IMR-90 (cell line): Measurements from ENCODE around the gene DPF3. TPM values are rescaled to one million over a fixed set of nuclear protein-coding genes. Genes with fewer than 3 reads are reported as not detected.

ENCODE experiments used
- ATAC-seq: fragments of 200-7000 bp; cut with Tn5 transposase; 2 replicates; pipeline ENCODE4 v1.9.1; 2020; ENCODE audit warnings: low read depth, mild to moderate bottlenecking, moderate library complexity
- BruUV-seq: library from RNA; stranded (reverse); fragments of 400-500 nt; replicated peaks from 2 replicates; lab custom pipeline; 2021; lab: Mats Ljungman, UMichigan
- CTCF ChIA-PET: fragments of 300-600 bp; formaldehyde crosslinking; extraction: SDS; loops from one replicate; lab custom pipeline; 2021; ENCODE audit warnings: antibody characterized with exemption; lab: Yijun Ruan, JAX
- POLR2A ChIA-PET: fragments of 300-600 bp; sonication (Branson Sonifier 250); formaldehyde crosslinking; loops from one replicate; lab custom pipeline; 2022; ENCODE audit warnings: antibody characterized with exemption; ENCODE audit not compliant: unreplicated experiment; lab: Charles Lee
- DNase-seq: peaks from one replicate; pipeline ENCODE4 v3.0.0; 2013
- H2AFZ ChIP-seq: replicated peaks from 2 replicates; pipeline ENCODE3; 2013; ENCODE audit warnings: low read length, mild to moderate bottlenecking; ENCODE audit not compliant: poor library complexity
- H2AK5ac ChIP-seq: 2 replicates; pipeline ENCODE4 v1.6.1; 2013; ENCODE audit warnings: low read depth, low read length, inconsistent platforms
- H2AK9ac ChIP-seq: replicated peaks from 2 replicates; pipeline ENCODE3; 2013; ENCODE audit warnings: mild to moderate bottlenecking, low read depth, low read length, moderate library complexity; ENCODE audit not compliant: poor library complexity
- H2BK120ac ChIP-seq: 2 replicates; pipeline ENCODE4 v1.6.1; 2013; ENCODE audit warnings: low read depth, low read length, inconsistent platforms
- H2BK15ac ChIP-seq: 3 replicates; pipeline ENCODE4 v1.6.1; 2013; ENCODE audit warnings: low read depth, low read length, inconsistent platforms
- H2BK20ac ChIP-seq: 2 replicates; pipeline ENCODE4 v1.6.1; 2013; ENCODE audit warnings: low read depth, mild to moderate bottlenecking, inconsistent platforms, low read length, moderate library complexity
- H2BK5ac ChIP-seq: 2 replicates; pipeline ENCODE4 v1.6.1; 2013; ENCODE audit warnings: mild to moderate bottlenecking, low read depth, low read length, inconsistent platforms; ENCODE audit not compliant: poor library complexity, severe bottlenecking
- H3K14ac ChIP-seq: replicated peaks from 2 replicates; pipeline ENCODE4 v1.6.1; 2013; ENCODE audit warnings: low read depth, low read length, inconsistent platforms
- H3K18ac ChIP-seq: 2 replicates; pipeline ENCODE4 v1.6.1; 2013; ENCODE audit warnings: low read depth, low read length, control low read depth
- H3K23ac ChIP-seq: 2 replicates; pipeline ENCODE4 v1.6.1; 2013; ENCODE audit warnings: low read depth, low read length, inconsistent platforms
- H3K27ac ChIP-seq: 2 replicates; pipeline ENCODE4 v1.5.1; 2013; ENCODE audit warnings: mild to moderate bottlenecking, control low read depth, low read length; ENCODE audit not compliant: insufficient read depth
- H3K27me3 ChIP-seq: 2 replicates; pipeline ENCODE4 v1.6.1; 2013; ENCODE audit warnings: low read length; ENCODE audit not compliant: control insufficient read depth, insufficient read depth
- H3K36me3 ChIP-seq: 2 replicates; pipeline ENCODE4 v1.6.1; 2013; ENCODE audit warnings: low read length, mixed read lengths; ENCODE audit not compliant: control insufficient read depth, insufficient read depth
- H3K4ac ChIP-seq: 2 replicates; pipeline ENCODE4 v1.6.1; 2013; ENCODE audit warnings: low read depth, low read length, inconsistent platforms
- H3K4me1 ChIP-seq: 2 replicates; pipeline ENCODE4 v1.6.1; 2013; ENCODE audit warnings: low read length, mixed read lengths; ENCODE audit not compliant: control insufficient read depth, insufficient read depth
- H3K4me2 ChIP-seq: 2 replicates; pipeline ENCODE4 v1.6.1; 2013; ENCODE audit warnings: low read depth, mild to moderate bottlenecking, control low read depth, low read length, moderate library complexity
- H3K4me3 ChIP-seq: 2 replicates; pipeline ENCODE4 v1.5.1; 2013; ENCODE audit warnings: low read depth, mild to moderate bottlenecking, control low read depth, low read length, moderate library complexity; ENCODE audit not compliant: insufficient read depth
- H3K56ac ChIP-seq: 2 replicates; pipeline ENCODE4 v1.6.1; 2013; ENCODE audit warnings: low read length, inconsistent platforms; ENCODE audit not compliant: insufficient read depth; ENCODE audit errors: extremely low read depth
- H3K79me1 ChIP-seq, 2 experiments: 2 replicates each; pipeline ENCODE4 v1.6.1; 2013; ENCODE audit warnings: low read length in 2 of 2, inconsistent platforms in 1 of 2, low read depth in 1 of 2
- H3K9ac ChIP-seq: 2 replicates; pipeline ENCODE4 v1.6.1; 2013; ENCODE audit warnings: low read depth, low read length, control low read depth
- H3K9me1 ChIP-seq: 2 replicates; pipeline ENCODE4 v1.6.1; 2013; ENCODE audit warnings: low read length, inconsistent platforms; ENCODE audit not compliant: insufficient read depth
- H3K9me3 ChIP-seq: 2 replicates; pipeline ENCODE4 v1.6.1; 2013; ENCODE audit warnings: low read length; ENCODE audit not compliant: control insufficient read depth, insufficient read depth
- H4K20me1 ChIP-seq: 2 replicates; pipeline ENCODE4 v1.6.1; 2013; ENCODE audit warnings: low read length, inconsistent platforms; ENCODE audit not compliant: insufficient read depth
- H4K5ac ChIP-seq: 2 replicates; pipeline ENCODE4 v1.6.1; 2013; ENCODE audit warnings: mild to moderate bottlenecking, low read depth, low read length, control low read depth
- H4K8ac ChIP-seq, 2 experiments: 2 replicates each; pipeline ENCODE4 v1.6.1; 2013; ENCODE audit warnings: low read depth in 2 of 2, low read length in 2 of 2, control low read depth in 1 of 2, inconsistent platforms in 1 of 2
- H4K91ac ChIP-seq: 2 replicates; pipeline ENCODE4 v1.6.1; 2013; ENCODE audit warnings: low read depth, low read length, inconsistent platforms; ENCODE audit not compliant: insufficient read depth
- BHLHE40 ChIP-seq: fragments of 150-350 bp; IDR thresholded peaks from 2 replicates; pipeline ENCODE4 v1.6.1; 2016; ENCODE audit warnings: mild to moderate bottlenecking, low read depth, low read length
- CEBPB ChIP-seq: IDR thresholded peaks from 2 replicates; pipeline ENCODE4 v1.6.1; 2012; ENCODE audit warnings: low read depth, low read length, improper control_type of control experiment
- CTCF ChIP-seq: conservative IDR thresholded peaks from 2 replicates; pipeline ENCODE4 v1.5.1; 2012; ENCODE audit warnings: mild to moderate bottlenecking, low read depth, low read length, improper control_type of control experiment
- MAFK ChIP-seq: IDR thresholded peaks from 2 replicates; pipeline ENCODE4 v1.6.1; 2012; ENCODE audit warnings: low read depth, low read length, improper control_type of control experiment
- MXI1 ChIP-seq: IDR thresholded peaks from 2 replicates; pipeline ENCODE4 v1.6.1; 2012; ENCODE audit warnings: low read depth, mild to moderate bottlenecking, low read length, moderate library complexity, borderline replicate concordance
- NFE2L2 ChIP-seq: fragments of 150-350 bp; IDR thresholded peaks from 2 replicates; pipeline ENCODE4 v1.6.1; 2016; ENCODE audit warnings: low read depth, mild to moderate bottlenecking, low read length
- POLR2A ChIP-seq: IDR thresholded peaks from 2 replicates; pipeline ENCODE4 v1.6.1; 2012; ENCODE audit warnings: mild to moderate bottlenecking, low read depth, low read length
- RCOR1 ChIP-seq: IDR thresholded peaks from 2 replicates; pipeline ENCODE4 v1.6.1; 2012; ENCODE audit warnings: mild to moderate bottlenecking, low read length, improper control_type of control experiment; ENCODE audit not compliant: insufficient replicate concordance
- WGBS, 2 experiments: methylation state at CpG; one replicate each; pipeline versions ENCODE4 v1.1.5 to v1.1.7; 2013; ENCODE audit warnings: missing lambda C conversion rate in 2 of 2; ENCODE audit not compliant: insufficient read length in 1 of 2; ENCODE audit errors: extremely low coverage in 2 of 2; 5-methylcytosine and 5-hydroxymethylcytosine counted together
- dilution Hi-C: fragments of 300-500 bp; cut with HindIII; formaldehyde crosslinking; loops from one replicate; pipeline ENCODE4 v1.14.3; 2018; ENCODE audit warnings: low sequenced_read_pairs; ENCODE audit not compliant: unreplicated experiment
- in situ Hi-C: fragments of 300-500 bp; cut with MboI; formaldehyde crosslinking; loops from 3 replicates; pipeline ENCODE4 v1.14.3; 2019; ENCODE audit warnings: low sequenced_read_pairs, inconsistent platforms, mixed read lengths
- intact Hi-C: fragments of 100-400 bp; cut with micrococcal nuclease; formaldehyde crosslinking; loops from 2 replicates; pipeline ENCODE4 v1.10.0; 2022
- polyA plus RNA-seq, 3 experiments: library from polyadenylated mRNA; depleted of rRNA; stranded (reverse); fragments of >200 nt; gene quantifications; 2 replicates each; pipeline ENCODE4 v1.2.3, GENCODE V29; 2012; ENCODE audit warnings: low replicate concordance in 1 of 3
- total RNA-seq: library from RNA; depleted of rRNA; stranded (reverse); fragments of >200 nt; gene quantifications from 2 replicates; pipeline ENCODE4 v1.2.3, GENCODE V29; 2012

Gene DPF3
- total and polyA plus RNA-seq, 2 of the 4 experiments (the other 2 are of a cell fraction): 30.5 to 32.8 TPM

- DNase-seq: no peak
- TF ChIP-seq POLR2A (no peak), BHLHE40 (no peak), CTCF (no peak), CEBPB (0 out of 2 replicates have a peak, but pooled peaks have one; percentile 20), RCOR1 (no peak), MXI1 (no peak), NFE2L2 (no peak), MAFK (no peak)
- Histone ChIP-seq H3K9me3 (no peaks in the 10 kb centered on the region), H2BK20ac (no peak overlapping the region), H4K5ac (no peak overlapping the region), H3K79me1 (no peaks in the 10 kb centered on the region), H4K20me1 (no peaks in the 10 kb centered on the region), H3K4ac (no peak overlapping the region), H3K9ac (no peak overlapping the region), H3K14ac (no peak overlapping the region), H2AFZ (no peak overlapping the region), H2BK15ac (no peak overlapping the region), H2AK5ac (no peak overlapping the region), H2BK120ac (no peak overlapping the region), H3K27me3 (no peaks in the 10 kb centered on the region; the same call in 1 of the 2 replicates), H3K4me1 (peaks cover 2% of the 10 kb centered on the region; the same call in 1 of the 2 replicates), H2AK9ac (no peak overlapping the region), H3K9me1 (no peaks in the 10 kb centered on the region), H3K23ac (no peak overlapping the region), H3K36me3 (no peaks in the 10 kb centered on the region), H3K56ac (no peak overlapping the region), H4K8ac (no peak overlapping the region), H3K27ac (no peak overlapping the region), H4K91ac (no peak overlapping the region), H2BK5ac (no peak overlapping the region), H3K4me3 (no peak overlapping the region), H3K4me2 (no peak overlapping the region), H3K18ac (no peak overlapping the region)
- in situ Hi-C loops: no loop called here
- dilution Hi-C loops: no loop called here
- no peak for ATAC-seq
- WGBS, 2 experiments: no CpG with 5 or more reads among the region's 2 CpGs
- ChIA-PET CTCF (no interaction called here), POLR2A (no interaction called here)
- no TSS peak for BruUV-seq
- intact Hi-C loops: no loop called here
Measured at GRCh38 chr14:72913809-72914208, 19.9 kb upstream of the DPF3 start.
